ENCODE results near the gene APBA1.
A peak's percentile ranks its signal among the peaks of the same experiment; 100 is the strongest.

Gene APBA1

DNA sequence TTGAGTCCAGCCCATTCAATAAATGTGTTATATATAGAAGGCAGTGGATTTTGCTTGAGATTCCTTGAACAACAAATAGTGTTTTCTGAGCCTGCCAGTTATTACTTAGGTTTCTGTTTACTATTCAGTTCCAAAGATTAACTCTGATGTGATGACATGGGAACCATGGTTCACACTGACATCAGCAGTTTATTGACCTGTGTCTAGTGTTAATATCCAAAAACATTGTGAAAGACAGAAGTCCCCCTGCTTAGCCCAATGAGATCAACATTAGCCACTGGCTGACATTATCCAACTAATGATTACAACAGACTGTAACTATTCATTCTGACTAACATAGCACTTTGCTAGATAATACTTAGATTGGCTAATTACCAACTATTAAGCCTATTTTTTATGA is 14.9 kb downstream of the APBA1 start:
- no peaks in the 10 kb centered on the region for H3K27me3 ChIP-seq (ENCODE audit: insufficient read depth, low read length)
- no peaks in the 10 kb centered on the region for H3K4me1 ChIP-seq (ENCODE audit: control insufficient read depth, insufficient read depth, low read length, unreplicated experiment)
- H3K4me3 ChIP-seq (ENCODE audit: low read depth, low read length): no peak overlapping the region
- H3K79me2 ChIP-seq (ENCODE audit: control insufficient read depth, insufficient read depth, low read length, unreplicated experiment): no peaks in the 10 kb centered on the region
- no peak overlapping the region for H3K27ac ChIP-seq (ENCODE audit: low read depth, low read length)
- H2AFZ ChIP-seq (ENCODE audit: low read length, unreplicated experiment): no peak overlapping the region
- H3K36me3 ChIP-seq (ENCODE audit: insufficient read depth, low read length): no peaks in the 10 kb centered on the region

GRCh38 chr9:69655065-69655464 is 17.1 kb downstream of the APBA1 start:
- Histone ChIP-seq H2AFZ (ENCODE audit: low read length, unreplicated experiment) (no peak overlapping the region), H3K36me3 (ENCODE audit: insufficient read depth, low read length) (no peaks in the 10 kb centered on the region), H3K27ac (ENCODE audit: low read depth, low read length) (no peak overlapping the region), H3K4me1 (ENCODE audit: control insufficient read depth, insufficient read depth, low read length, unreplicated experiment) (peaks cover 6% of the 10 kb centered on the region), H3K27me3 (ENCODE audit: insufficient read depth, low read length) (no peaks in the 10 kb centered on the region), H3K4me3 (ENCODE audit: low read depth, low read length) (no peak overlapping the region), H3K79me2 (ENCODE audit: control insufficient read depth, insufficient read depth, low read length, unreplicated experiment) (no peaks in the 10 kb centered on the region)

DNA sequence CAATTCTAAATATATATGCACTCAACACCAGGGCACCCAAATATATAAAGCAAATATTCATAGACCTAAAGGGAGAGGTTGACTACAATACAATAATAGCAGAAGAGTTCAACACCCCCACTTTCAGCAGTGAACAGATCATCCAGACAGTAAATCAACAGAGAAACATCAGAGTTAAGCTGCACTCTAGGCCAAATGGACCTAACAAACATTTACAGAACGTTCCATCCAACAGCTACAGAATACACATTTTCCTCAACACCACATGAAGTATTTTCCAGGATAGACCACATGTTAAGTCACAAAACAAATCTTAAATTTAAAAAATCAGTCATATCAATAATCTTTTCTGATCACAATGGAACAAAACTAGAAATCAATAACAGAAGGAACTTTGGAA is 18.9 kb downstream of the APBA1 start:
- Histone ChIP-seq H3K4me1 (ENCODE audit: control insufficient read depth, insufficient read depth, low read length, unreplicated experiment) (peaks cover 13% of the 10 kb centered on the region), H3K4me3 (ENCODE audit: low read depth, low read length) (no peak overlapping the region), H3K79me2 (ENCODE audit: control insufficient read depth, insufficient read depth, low read length, unreplicated experiment) (no peaks in the 10 kb centered on the region), H3K36me3 (ENCODE audit: insufficient read depth, low read length) (no peaks in the 10 kb centered on the region), H3K27ac (ENCODE audit: low read depth, low read length) (no peak overlapping the region), H3K27me3 (ENCODE audit: insufficient read depth, low read length) (no peaks in the 10 kb centered on the region), H2AFZ (ENCODE audit: low read length, unreplicated experiment) (no peak overlapping the region)

DNA sequence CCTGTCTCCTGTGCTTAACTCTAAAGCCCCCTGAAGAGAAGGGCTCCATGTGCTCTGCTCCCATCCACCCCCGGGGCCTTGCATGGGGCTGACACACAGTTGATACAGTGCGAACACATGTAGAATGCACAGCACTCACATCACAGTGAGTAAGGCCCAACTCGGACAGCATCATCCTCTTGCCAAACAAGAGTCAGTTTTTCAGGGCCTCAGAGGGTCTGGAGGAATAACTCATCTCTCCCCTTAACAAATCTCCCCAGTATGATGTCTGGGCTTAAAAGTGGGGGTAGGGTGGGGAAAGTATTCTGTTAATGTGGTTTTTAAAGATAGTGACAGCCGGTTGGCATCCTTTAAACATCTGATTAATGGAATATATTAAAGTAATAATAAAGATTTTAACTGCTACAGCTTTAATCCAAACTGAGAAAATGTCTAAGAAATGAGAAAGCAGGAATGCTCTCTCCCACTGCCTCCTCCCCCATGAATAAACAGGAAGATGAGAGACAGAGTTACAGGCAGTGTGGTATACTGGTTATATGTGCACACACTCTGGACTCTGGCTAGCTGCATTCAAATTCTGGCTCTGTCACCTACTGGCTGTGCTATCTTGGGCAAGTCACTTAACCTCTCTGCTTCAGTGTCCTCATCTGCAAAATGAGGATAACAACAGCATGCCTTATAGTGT is 22.5 kb downstream of the APBA1 start:
- H3K27me3 ChIP-seq (ENCODE audit: insufficient read depth, low read length): no peaks in the 10 kb centered on the region
- no peak overlapping the region for H2AFZ ChIP-seq (ENCODE audit: low read length, unreplicated experiment)
- H3K36me3 ChIP-seq (ENCODE audit: insufficient read depth, low read length): no peaks in the 10 kb centered on the region
- H3K27ac ChIP-seq (ENCODE audit: low read depth, low read length): no peak overlapping the region
- H3K4me1 ChIP-seq (ENCODE audit: control insufficient read depth, insufficient read depth, low read length, unreplicated experiment): peaks cover 13% of the 10 kb centered on the region
- no peaks in the 10 kb centered on the region for H3K79me2 ChIP-seq (ENCODE audit: control insufficient read depth, insufficient read depth, low read length, unreplicated experiment)
- H3K4me3 ChIP-seq (ENCODE audit: low read depth, low read length): no peak overlapping the region

DNA sequence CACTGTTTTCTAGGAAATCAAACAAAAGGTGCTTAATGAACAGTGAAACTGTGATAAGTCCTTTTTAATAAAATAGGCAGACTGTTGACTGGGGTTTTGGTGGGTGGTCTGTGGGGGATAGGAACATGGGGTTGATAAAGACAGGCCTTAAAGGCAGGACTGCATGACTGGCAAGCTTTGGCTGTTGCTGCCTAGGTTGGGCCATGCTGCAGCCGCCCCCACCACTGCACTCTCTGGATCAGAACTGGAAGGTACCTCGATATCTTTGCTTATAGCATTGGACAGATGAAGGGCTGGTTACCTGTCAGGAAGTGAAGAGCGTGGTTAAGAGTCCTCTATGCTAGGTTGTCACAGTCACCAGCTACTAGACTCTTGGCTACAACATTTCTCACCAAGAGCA is 24.4 kb downstream of the APBA1 start:
- no peak overlapping the region for H2AFZ ChIP-seq (ENCODE audit: low read length, unreplicated experiment)
- no peak overlapping the region for H3K27ac ChIP-seq (ENCODE audit: low read depth, low read length)
- no peaks in the 10 kb centered on the region for H3K36me3 ChIP-seq (ENCODE audit: insufficient read depth, low read length)
- H3K4me3 ChIP-seq (ENCODE audit: low read depth, low read length): no peak overlapping the region
- no peaks in the 10 kb centered on the region for H3K79me2 ChIP-seq (ENCODE audit: control insufficient read depth, insufficient read depth, low read length, unreplicated experiment)
- peaks cover 13% of the 10 kb centered on the region for H3K4me1 ChIP-seq (ENCODE audit: control insufficient read depth, insufficient read depth, low read length, unreplicated experiment)
- H3K27me3 ChIP-seq (ENCODE audit: insufficient read depth, low read length): no peaks in the 10 kb centered on the region

DNA sequence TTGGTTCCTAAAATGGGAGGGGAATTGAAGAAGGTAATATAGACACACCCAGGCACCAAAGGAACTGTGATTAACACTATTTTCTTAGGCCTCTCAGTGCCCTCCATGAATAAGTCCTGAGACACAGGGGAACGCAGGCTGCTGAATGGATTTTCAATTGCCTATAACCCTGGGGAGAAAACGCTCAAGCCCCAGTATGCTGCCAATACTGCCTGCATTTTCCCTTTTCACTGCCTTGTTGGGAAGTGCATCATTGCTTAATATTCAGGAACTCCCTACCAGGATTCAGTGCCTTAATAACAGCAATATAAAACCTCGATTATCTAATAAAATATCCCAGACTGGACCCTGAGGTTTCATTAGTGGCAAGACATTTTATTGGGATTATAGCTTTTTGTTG is 25.4 kb downstream of the APBA1 start:
- H3K4me1 ChIP-seq (ENCODE audit: control insufficient read depth, insufficient read depth, low read length, unreplicated experiment): peaks cover 13% of the 10 kb centered on the region

DNA sequence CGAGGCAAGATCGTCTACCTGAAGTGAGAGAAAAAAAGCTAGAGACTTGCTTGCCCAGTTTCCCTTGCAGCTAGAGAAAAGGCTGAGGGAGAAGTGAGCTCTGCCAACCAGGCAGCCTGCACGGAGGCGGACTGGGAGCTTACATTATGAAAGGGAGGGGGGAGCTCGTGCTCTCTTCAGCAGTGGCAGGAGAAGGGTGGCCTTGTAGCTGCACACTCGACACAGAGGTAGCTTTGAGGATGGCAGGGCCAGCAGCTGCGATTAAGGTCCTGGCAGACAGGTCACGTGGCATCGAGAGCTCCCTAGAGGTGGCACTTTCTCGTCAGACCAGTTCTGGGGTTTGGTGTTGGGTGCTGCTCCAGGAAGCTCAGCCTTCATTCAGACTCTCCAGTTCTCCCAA is 26.7 kb downstream of the APBA1 start:
- H3K4me3 ChIP-seq (ENCODE audit: low read depth, low read length): no peak overlapping the region
- no peaks in the 10 kb centered on the region for H3K27me3 ChIP-seq (ENCODE audit: insufficient read depth, low read length)
- H3K4me1 ChIP-seq (ENCODE audit: control insufficient read depth, insufficient read depth, low read length, unreplicated experiment): peaks cover 11% of the 10 kb centered on the region
- H3K27ac ChIP-seq (ENCODE audit: low read depth, low read length): no peak overlapping the region
- H3K79me2 ChIP-seq (ENCODE audit: control insufficient read depth, insufficient read depth, low read length, unreplicated experiment): no peaks in the 10 kb centered on the region
- no peak overlapping the region for H2AFZ ChIP-seq (ENCODE audit: low read length, unreplicated experiment)
- H3K36me3 ChIP-seq (ENCODE audit: insufficient read depth, low read length): no peaks in the 10 kb centered on the region

More for the DNA sequence above, 25.4 kb downstream of the APBA1 start:
- no peaks in the 10 kb centered on the region for H3K36me3 ChIP-seq (ENCODE audit: insufficient read depth, low read length)
- H3K27me3 ChIP-seq (ENCODE audit: insufficient read depth, low read length): no peaks in the 10 kb centered on the region
- H3K27ac ChIP-seq (ENCODE audit: low read depth, low read length): no peak overlapping the region
- no peak overlapping the region for H2AFZ ChIP-seq (ENCODE audit: low read length, unreplicated experiment)
- no peaks in the 10 kb centered on the region for H3K79me2 ChIP-seq (ENCODE audit: control insufficient read depth, insufficient read depth, low read length, unreplicated experiment)
- H3K4me3 ChIP-seq (ENCODE audit: low read depth, low read length): no peak overlapping the region

- no peak overlapping the region for H2AFZ ChIP-seq (ENCODE audit: low read length, unreplicated experiment)
- H3K27ac ChIP-seq (ENCODE audit: low read depth, low read length): no peak overlapping the region
- H3K4me3 ChIP-seq (ENCODE audit: low read depth, low read length): no peak overlapping the region
- H3K79me2 ChIP-seq (ENCODE audit: control insufficient read depth, insufficient read depth, low read length, unreplicated experiment): no peaks in the 10 kb centered on the region
- no peaks in the 10 kb centered on the region for H3K36me3 ChIP-seq (ENCODE audit: insufficient read depth, low read length)
- H3K4me1 ChIP-seq (ENCODE audit: control insufficient read depth, insufficient read depth, low read length, unreplicated experiment): peaks cover under 1% of the 10 kb centered on the region
- no peaks in the 10 kb centered on the region for H3K27me3 ChIP-seq (ENCODE audit: insufficient read depth, low read length)
Measured at GRCh38 chr9:69643098-69643497, 29.1 kb downstream of the APBA1 start.

DNA sequence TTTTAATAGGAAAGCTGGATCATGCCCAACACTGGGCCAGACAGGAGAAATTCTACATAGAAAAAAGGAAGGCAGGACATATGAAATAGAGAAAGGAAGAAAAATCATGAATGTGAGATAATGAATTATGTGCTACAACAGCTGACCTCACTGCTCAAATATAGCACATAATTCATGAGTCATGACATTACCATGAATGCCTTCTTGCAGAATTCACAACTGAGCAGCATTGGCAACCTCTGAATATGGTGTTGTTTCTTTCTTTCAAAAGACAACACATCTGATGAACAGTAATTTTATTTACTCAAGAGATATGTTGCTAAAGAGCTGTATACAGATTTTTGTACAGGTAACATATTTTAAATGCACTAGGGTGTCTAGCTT is 34.4 kb downstream of the APBA1 start:
- no peak overlapping the region for H2AFZ ChIP-seq (ENCODE audit: low read length, unreplicated experiment)
- H3K27me3 ChIP-seq (ENCODE audit: insufficient read depth, low read length): no peaks in the 10 kb centered on the region
- peaks cover 11% of the 10 kb centered on the region for H3K4me1 ChIP-seq (ENCODE audit: control insufficient read depth, insufficient read depth, low read length, unreplicated experiment)
- no peaks in the 10 kb centered on the region for H3K79me2 ChIP-seq (ENCODE audit: control insufficient read depth, insufficient read depth, low read length, unreplicated experiment)
- peak overlapping the region; percentile 27; the same call in 1 of the 2 replicates for H3K4me3 ChIP-seq (ENCODE audit: low read depth, low read length)
- H3K36me3 ChIP-seq (ENCODE audit: insufficient read depth, low read length): no peaks in the 10 kb centered on the region
- H3K27ac ChIP-seq (ENCODE audit: low read depth, low read length): peak overlapping the region; percentile 74

GRCh38 chr9:69637193-69637816 is 34.9 kb downstream of the APBA1 start:
- Histone ChIP-seq H3K4me3 (ENCODE audit: low read depth, low read length) (peak overlapping the region; percentile 27; the same call in 1 of the 2 replicates), H3K27ac (ENCODE audit: low read depth, low read length) (peak overlapping the region; percentile 74), H2AFZ (ENCODE audit: low read length, unreplicated experiment) (no peak overlapping the region), H3K36me3 (ENCODE audit: insufficient read depth, low read length) (no peaks in the 10 kb centered on the region), H3K27me3 (ENCODE audit: insufficient read depth, low read length) (no peaks in the 10 kb centered on the region), H3K4me1 (ENCODE audit: control insufficient read depth, insufficient read depth, low read length, unreplicated experiment) (peaks cover 11% of the 10 kb centered on the region), H3K79me2 (ENCODE audit: control insufficient read depth, insufficient read depth, low read length, unreplicated experiment) (no peaks in the 10 kb centered on the region)

- H3K27me3 ChIP-seq (ENCODE audit: insufficient read depth, low read length): no peaks in the 10 kb centered on the region
- no peak overlapping the region for H3K4me3 ChIP-seq (ENCODE audit: low read depth, low read length)
- H3K4me1 ChIP-seq (ENCODE audit: control insufficient read depth, insufficient read depth, low read length, unreplicated experiment): peaks cover 11% of the 10 kb centered on the region
- H3K79me2 ChIP-seq (ENCODE audit: control insufficient read depth, insufficient read depth, low read length, unreplicated experiment): no peaks in the 10 kb centered on the region
- no peaks in the 10 kb centered on the region for H3K36me3 ChIP-seq (ENCODE audit: insufficient read depth, low read length)
- no peak overlapping the region for H2AFZ ChIP-seq (ENCODE audit: low read length, unreplicated experiment)
- no peak overlapping the region for H3K27ac ChIP-seq (ENCODE audit: low read depth, low read length)
Measured at GRCh38 chr9:69633716-69634115, 38.5 kb downstream of the APBA1 start.
